Measurements from ENCODE around the gene FSTL4. TPM values are rescaled to one million over a fixed set of nuclear protein-coding genes. Genes with fewer than 3 reads are reported as not detected.

Gene FSTL4
- total RNA-seq, 4 donors from 2014 or later = 0.41 TPM; not detected in 3

- no peak for TF ChIP-seq CTCF (IDR thresholded peaks at IDR 0.05)
- TF ChIP-seq POLR2A (IDR thresholded peaks at IDR 0.05) = no peak
- DNase-seq = no peak
- Histone ChIP-seq H3K27ac (no peak overlapping the region), H3K4me3 (no peak overlapping the region), H3K27me3 (no peaks in the 10 kb centered on the region), H3K4me1 (no peaks in the 10 kb centered on the region), H3K36me3 (no peaks in the 10 kb centered on the region), H3K9me3 (no peaks in the 10 kb centered on the region)
- intact Hi-C loops (cut with DNase I; ENCODE audit: low total_unique reads) = no loop called here
These were observed 221.7 kb downstream of the FSTL4 start for GRCh38 chr5:133390416-133391353.

GRCh38 chr5:133389066-133389590, 223.2 kb downstream of the FSTL4 start:
- Histone ChIP-seq H3K4me3 (no peak overlapping the region), H3K4me1 (no peaks in the 10 kb centered on the region), H3K27ac (no peak overlapping the region), H3K36me3 (no peaks in the 10 kb centered on the region), H3K27me3 (no peaks in the 10 kb centered on the region), H3K9me3 (no peaks in the 10 kb centered on the region)
- intact Hi-C loops (cut with DNase I; ENCODE audit: low total_unique reads) = no loop called here
- DNase-seq = no peak
- TF ChIP-seq POLR2A (IDR thresholded peaks at IDR 0.05) (no peak), CTCF (IDR thresholded peaks at IDR 0.05) (no peak)

GRCh38 chr5:133387621-133388020, 224.7 kb downstream of the FSTL4 start:
- Histone ChIP-seq H3K4me3 (no peak overlapping the region), H3K27ac (no peak overlapping the region), H3K27me3 (peaks cover 0 to 4% of the 10 kb centered on the region in 2 donors), H3K36me3 (no peaks in the 10 kb centered on the region), H3K4me1 (no peaks in the 10 kb centered on the region), H3K9me3 (no peaks in the 10 kb centered on the region)
- no peak for DNase-seq
- TF ChIP-seq CTCF (IDR thresholded peaks at IDR 0.05) (no peak), POLR2A (IDR thresholded peaks at IDR 0.05) (no peak)
- intact Hi-C loops (cut with DNase I; ENCODE audit: low total_unique reads) = no loop called here

GRCh38 chr5:133387091-133387490, 225.2 kb downstream of the FSTL4 start:
- Histone ChIP-seq H3K27me3 (peaks cover 0 to 4% of the 10 kb centered on the region in 2 donors), H3K4me3 (no peak overlapping the region), H3K9me3 (no peaks in the 10 kb centered on the region), H3K36me3 (no peaks in the 10 kb centered on the region), H3K4me1 (no peaks in the 10 kb centered on the region), H3K27ac (no peak overlapping the region)
- intact Hi-C loops (cut with DNase I; ENCODE audit: low total_unique reads) = no loop called here
- no peak for DNase-seq
- TF ChIP-seq POLR2A (IDR thresholded peaks at IDR 0.05) (no peak), CTCF (IDR thresholded peaks at IDR 0.05) (no peak)

- no peaks in the 10 kb centered on the region for H3K4me1 ChIP-seq
- H3K36me3 ChIP-seq = no peaks in the 10 kb centered on the region
- intact Hi-C loops (cut with DNase I; ENCODE audit: low total_unique reads) = no loop called here
- DNase-seq = no peak
- no peak for TF ChIP-seq POLR2A (IDR thresholded peaks at IDR 0.05)
- no peak for TF ChIP-seq CTCF (IDR thresholded peaks at IDR 0.05)
- peaks cover 0 to 4% of the 10 kb centered on the region in 2 donors for H3K27me3 ChIP-seq
- H3K27ac ChIP-seq = no peak overlapping the region
- H3K4me3 ChIP-seq = no peak overlapping the region
- no peaks in the 10 kb centered on the region for H3K9me3 ChIP-seq
These were observed 225.7 kb downstream of the FSTL4 start for GRCh38 chr5:133386662-133387061.

Data from uterus (tissue), 4 donors.